Right lobe of liver (tissue), 6 donors: ENCODE data around the gene REPIN1. TPM values are rescaled to one million over a fixed set of nuclear protein-coding genes. Genes with fewer than 3 reads are reported as not detected.

Experiments used
- ATAC-seq, 4 donors: fragments of 200-7000 bp; cut with Tn5 transposase; one replicate each; pipeline ENCODE4 v1.9.1; 2020; ENCODE audit warnings: mild to moderate bottlenecking in 4 of 4, moderate library complexity in 4 of 4
- DNase-seq, 3 donors: peaks; one replicate each; pipeline ENCODE4 v3.0.0-alpha.2; 2020
- H3K27ac ChIP-seq, 3 donors: fragments of 200-600 bp; one replicate each; pipeline ENCODE4 v1.8.0; 2022
- H3K27me3 ChIP-seq, 2 donors: fragments of 200-600 bp; one replicate each; pipeline ENCODE4 v1.8.0; 2022
- H3K36me3 ChIP-seq, 4 donors: fragments of 200-600 bp; sonication (generic) in 1 of 4; one replicate each; pipeline versions ENCODE4 v1.5.1 to v1.8.0; 2017 to 2022; ENCODE audit warnings: control low read depth in 1 of 4
- H3K4me1 ChIP-seq, 4 donors: fragments of 200-600 bp; sonication (generic) in 1 of 4; one replicate each; pipeline versions ENCODE4 v1.5.1 to v1.8.0; 2017 to 2022; ENCODE audit warnings: control low read depth in 1 of 4
- H3K4me3 ChIP-seq, 3 donors: fragments of 200-600 bp; one replicate each; pipeline ENCODE4 v1.8.0; 2022
- H3K9me3 ChIP-seq, 4 donors: fragments of 200-600 bp; sonication (generic) in 1 of 4; one replicate each; pipeline versions ENCODE4 v1.5.1 to v1.8.0; 2017 to 2022; ENCODE audit warnings: control low read depth in 1 of 4
- POLR2A ChIP-seq: fragments of 450-650 bp; IDR thresholded peaks from one replicate; pipeline ENCODE4 v1.6.1; 2017; ENCODE audit warnings: antibody characterized with exemption, mild to moderate bottlenecking
- WGBS: methylation state at CpG from one replicate; pipeline ENCODE4 v1.1.6; 2018; ENCODE audit warnings: low coverage, low lambda C conversion rate; ENCODE audit not compliant: insufficient coverage; ENCODE audit errors: missing lambda C conversion rate; 5-methylcytosine and 5-hydroxymethylcytosine counted together
- intact Hi-C, 2 donors: fragments of 100-400 bp; cut with DNase I; formaldehyde crosslinking; loops; one replicate each; pipeline versions ENCODE4 v1.11.2 to v1.14.1; 2022
- long read RNA-seq: library from polyadenylated mRNA; unstranded; transcript quantifications from one replicate; pipeline ENCODE4 v2.0.0, GENCODE V29; 2019
- total RNA-seq, 6 experiments: library from RNA; depleted of rRNA in 2 of 6; stranded (reverse); fragments of >200 nt in 2 of 6; fragmentation: NEBNext Ultra II Directional in 3 of 6; extraction: Animal tissue kit (Norgen Biotek cat#: 25700) in 3 of 6; gene quantifications; one replicate each; pipeline versions ENCODE4 v1.1.0 to v1.2.4, GENCODE V29; 2016 to 2023
- TF ChIP-seq, protein P1 (sequence below), 4 donors: fragments of 200-600 bp in 3 of 4; fragments of 450-650 bp in 1 of 4; IDR thresholded peaks; one replicate each; pipeline versions ENCODE4 v1.5.1 to v1.8.0; 2016 to 2022; ENCODE audit warnings: antibody characterized with exemption in 4 of 4, mild to moderate bottlenecking in 2 of 4
- donor health status: DM: no; HTN: yes; CAD: no.
- donor health status: DM: no; HTN: no; CAD: no.
- donor health status: DM: no; HTN: no; CAD: no.
- donor health status: DM: no; HTN: yes; CAD: no.
- donor health status: DM: no; HTN: yes; CAD: no.

The REPIN1 gene
- 100 to 1,000 TPM in 2 of 6 experiments, 10 to 100 TPM in 4; 56.2 to 133 (median 73.5) TPM for total RNA-seq
- long read RNA-seq, partial matches to known transcripts = 0 of 2 reads
- long read RNA-seq, other reads (novel, unspliced or antisense) = 0 of 2 reads

GRCh38 chr7:150368096-150368883, at the start of gene REPIN1:
Gene REPIN1 (plus strand): TSS chr7:150368822. CDS start chr7:150369712, 890 bp downstream.
- peak; percentile 86 for TF ChIP-seq POLR2A
- TF ChIP-seq, protein P1, sequence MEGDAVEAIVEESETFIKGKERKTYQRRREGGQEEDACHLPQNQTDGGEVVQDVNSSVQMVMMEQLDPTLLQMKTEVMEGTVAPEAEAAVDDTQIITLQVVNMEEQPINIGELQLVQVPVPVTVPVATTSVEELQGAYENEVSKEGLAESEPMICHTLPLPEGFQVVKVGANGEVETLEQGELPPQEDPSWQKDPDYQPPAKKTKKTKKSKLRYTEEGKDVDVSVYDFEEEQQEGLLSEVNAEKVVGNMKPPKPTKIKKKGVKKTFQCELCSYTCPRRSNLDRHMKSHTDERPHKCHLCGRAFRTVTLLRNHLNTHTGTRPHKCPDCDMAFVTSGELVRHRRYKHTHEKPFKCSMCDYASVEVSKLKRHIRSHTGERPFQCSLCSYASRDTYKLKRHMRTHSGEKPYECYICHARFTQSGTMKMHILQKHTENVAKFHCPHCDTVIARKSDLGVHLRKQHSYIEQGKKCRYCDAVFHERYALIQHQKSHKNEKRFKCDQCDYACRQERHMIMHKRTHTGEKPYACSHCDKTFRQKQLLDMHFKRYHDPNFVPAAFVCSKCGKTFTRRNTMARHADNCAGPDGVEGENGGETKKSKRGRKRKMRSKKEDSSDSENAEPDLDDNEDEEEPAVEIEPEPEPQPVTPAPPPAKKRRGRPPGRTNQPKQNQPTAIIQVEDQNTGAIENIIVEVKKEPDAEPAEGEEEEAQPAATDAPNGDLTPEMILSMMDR (IDR thresholded peaks at IDR 0.05) = no peak
- WGBS = 0% methylated on average over 12 of the region's 85 CpGs

DNA sequence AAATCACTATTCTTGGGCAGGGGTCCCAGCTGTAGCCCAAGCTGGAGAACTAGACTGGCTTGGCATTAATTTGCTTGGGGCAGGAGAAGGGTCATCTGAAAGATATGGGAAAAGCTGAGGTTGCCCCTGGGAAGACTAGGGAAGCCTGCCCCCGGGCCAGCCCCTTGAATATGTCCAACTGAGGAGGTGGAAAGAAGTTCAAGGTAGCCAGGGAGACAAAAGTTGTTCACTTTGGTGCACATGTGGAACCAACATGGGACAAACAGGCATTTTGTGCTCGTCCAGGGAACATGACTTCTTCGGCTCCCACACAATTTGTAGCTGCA, 46.9 kb upstream of the REPIN1 start:
- intact Hi-C loops = no loop called here
- no peak for DNase-seq
- H3K4me3 ChIP-seq = peak overlapping the region in 1 of 3 donors; percentile 82
- no CpG with 5 or more reads among the region's 3 CpGs for WGBS
- no peaks in the 10 kb centered on the region for H3K9me3 ChIP-seq
- no peaks in the 10 kb centered on the region for H3K27me3 ChIP-seq
- H3K4me1 ChIP-seq = peaks cover 0 to 54% (median 16%) of the 10 kb centered on the region in 4 donors
- H3K36me3 ChIP-seq = peaks cover 0 to 5% (median under 1%) of the 10 kb centered on the region in 4 donors
- no peak for ATAC-seq
- H3K27ac ChIP-seq = peak overlapping the region; percentile 97 to 100 (median 98)
- no peak for TF ChIP-seq POLR2A
- TF ChIP-seq, protein P1 (IDR thresholded peaks at IDR 0.05) = no peak

More at GRCh38 chr7:150368096-150368883, at the start of gene REPIN1:
- Histone ChIP-seq H3K27me3 (no peaks in the 10 kb centered on the region), H3K4me1 (peaks cover 0 to 21% (median 11%) of the 10 kb centered on the region in 4 donors), H3K9me3 (no peaks in the 10 kb centered on the region), H3K36me3 (peaks cover 0 to 16% (median 7%) of the 10 kb centered on the region in 4 donors), H3K4me3 (peak within 1 kb of the TSS; percentile 95 to 99 (median 97)), H3K27ac (peak within 1 kb of the TSS; percentile 85 to 98 (median 96))
- intact Hi-C loops = no loop called here
- peak; percentile 93 to 96 (median 95) for DNase-seq
- ATAC-seq = peak; percentile 66 to 81 (median 78)

GRCh38 chr7:150322114-150322832, 46.3 kb upstream of the REPIN1 start:
- TF ChIP-seq, protein P1 (IDR thresholded peaks at IDR 0.05) = no peak
- no peak for TF ChIP-seq POLR2A
- intact Hi-C loops = no loop called here
- peak overlapping the region; percentile 70 to 82 (median 78) for H3K4me3 ChIP-seq
- ATAC-seq (peak in 3 of 4 donors; percentile 0 to 30 (median 6)), DNase-seq (no peak)
- peaks cover 0 to 49% (median 16%) of the 10 kb centered on the region in 4 donors for H3K4me1 ChIP-seq
- H3K36me3 ChIP-seq = peaks cover 0 to 5% (median under 1%) of the 10 kb centered on the region in 4 donors
- 22% methylated on average over 4 of the region's 4 CpGs for WGBS
- no peaks in the 10 kb centered on the region for H3K9me3 ChIP-seq
- H3K27ac ChIP-seq = peak overlapping the region; percentile 97 to 100 (median 98)
- H3K27me3 ChIP-seq = no peaks in the 10 kb centered on the region

GRCh38 chr7:150322833-150323681, 45.6 kb upstream of the REPIN1 start, which contains the start of the genes ACTR3C and LRRC61:
Gene ACTR3C (minus strand): TSS chr7:150323545. CDS start chr7:150295296, 28,249 bp downstream.
Gene LRRC61 (plus strand): TSS chr7:150323355. CDS start chr7:150336862, 13,507 bp downstream.
- peaks cover 0 to 8% (median under 1%) of the 10 kb centered on the region in 4 donors for H3K36me3 ChIP-seq
- H3K27me3 ChIP-seq = no peaks in the 10 kb centered on the region
- peak; percentile 77 to 83 (median 82) for DNase-seq
- H3K27ac ChIP-seq = peak within 1 kb of the TSS; percentile 97 to 100 (median 98)
- no peaks in the 10 kb centered on the region for H3K9me3 ChIP-seq
- 2% methylated on average over 34 of the region's 82 CpGs for WGBS
- intact Hi-C loops = no loop called here
- ATAC-seq = peak; percentile 62 to 79 (median 72)
- peak within 1 kb of the TSS; percentile 70 to 82 (median 78) for H3K4me3 ChIP-seq
- H3K4me1 ChIP-seq = peaks cover 0 to 47% (median 16%) of the 10 kb centered on the region in 4 donors
- TF ChIP-seq POLR2A = peak; percentile 74
- TF ChIP-seq, protein P1 (IDR thresholded peaks at IDR 0.05) = peak; percentile 27 to 44 (median 33)
